Ishikawa (cell line): ENCODE data around the gene PTPRD.

Experiments used
- CEBPB ChIP-seq: IDR thresholded peaks from 2 replicates; pipeline ENCODE4 v1.6.1; 2012
- CREB1 ChIP-seq: IDR thresholded peaks from 2 replicates; pipeline ENCODE4 v1.6.1; 2012; ENCODE audit warnings: low read depth
- EGR1 ChIP-seq: IDR thresholded peaks from 2 replicates; pipeline ENCODE4 v1.6.1; 2012
- EP300 ChIP-seq: IDR thresholded peaks from 2 replicates; pipeline ENCODE4 v1.6.1; 2012; ENCODE audit warnings: borderline replicate concordance
- FOXM1 ChIP-seq: IDR thresholded peaks from 2 replicates; pipeline ENCODE4 v1.6.1; 2012; ENCODE audit warnings: low read depth, borderline replicate concordance
- NFIC ChIP-seq: IDR thresholded peaks from 2 replicates; pipeline ENCODE4 v1.6.1; 2012
- RAD21 ChIP-seq: IDR thresholded peaks from 2 replicates; pipeline ENCODE4 v1.6.1; 2012; ENCODE audit warnings: low read depth
- TAF1 ChIP-seq: IDR thresholded peaks from 2 replicates; pipeline ENCODE4 v1.6.1; 2012; ENCODE audit warnings: low read depth, mild to moderate bottlenecking
- TCF12 ChIP-seq: IDR thresholded peaks from 2 replicates; pipeline ENCODE4 v1.6.1; 2012; ENCODE audit warnings: low read depth
- TEAD4 ChIP-seq: IDR thresholded peaks from 2 replicates; pipeline ENCODE4 v1.6.1; 2012
- YY1 ChIP-seq: IDR thresholded peaks from 2 replicates; pipeline ENCODE4 v1.6.1; 2012; ENCODE audit warnings: low read depth
- ZBTB7A ChIP-seq: IDR thresholded peaks from 2 replicates; pipeline ENCODE4 v1.6.1; 2012; ENCODE audit warnings: low read depth
- TF ChIP-seq, protein P1 (sequence below): IDR thresholded peaks from 2 replicates; pipeline ENCODE4 v1.6.1; 2012
- TF ChIP-seq, protein P2 (sequence below): IDR thresholded peaks from 2 replicates; pipeline ENCODE4 v1.6.1; 2012
- TF ChIP-seq, protein P3 (sequence below): IDR thresholded peaks from 2 replicates; pipeline ENCODE4 v1.6.1; 2012; ENCODE audit warnings: low read depth, mild to moderate bottlenecking

PTPRD gene

DNA sequence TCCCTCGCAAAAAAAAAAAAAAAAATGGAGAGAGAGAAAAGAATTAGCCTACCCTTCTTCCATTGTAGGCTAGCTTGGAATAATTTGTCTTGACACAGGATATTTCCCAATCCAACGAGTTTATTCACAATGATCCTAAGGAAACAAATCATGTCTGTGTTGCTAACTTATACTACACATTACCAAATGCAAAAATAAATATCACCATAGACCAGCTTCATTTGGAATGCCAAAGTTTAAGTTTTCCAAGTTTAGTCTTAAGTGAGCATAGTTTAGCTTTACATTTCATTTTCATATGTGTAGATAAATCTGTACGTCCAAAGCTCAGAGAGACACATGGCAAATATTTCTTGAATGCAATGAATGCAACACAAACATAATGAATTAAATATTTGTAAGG lies 1707.1 kb downstream of the PTPRD start:
- TF ChIP-seq ZBTB7A, result no peak
- TF ChIP-seq, protein P1, sequence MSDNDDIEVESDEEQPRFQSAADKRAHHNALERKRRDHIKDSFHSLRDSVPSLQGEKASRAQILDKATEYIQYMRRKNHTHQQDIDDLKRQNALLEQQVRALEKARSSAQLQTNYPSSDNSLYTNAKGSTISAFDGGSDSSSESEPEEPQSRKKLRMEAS, result no peak
- TF ChIP-seq FOXM1, result no peak
- no peak for TF ChIP-seq YY1
- TF ChIP-seq, protein P2, sequence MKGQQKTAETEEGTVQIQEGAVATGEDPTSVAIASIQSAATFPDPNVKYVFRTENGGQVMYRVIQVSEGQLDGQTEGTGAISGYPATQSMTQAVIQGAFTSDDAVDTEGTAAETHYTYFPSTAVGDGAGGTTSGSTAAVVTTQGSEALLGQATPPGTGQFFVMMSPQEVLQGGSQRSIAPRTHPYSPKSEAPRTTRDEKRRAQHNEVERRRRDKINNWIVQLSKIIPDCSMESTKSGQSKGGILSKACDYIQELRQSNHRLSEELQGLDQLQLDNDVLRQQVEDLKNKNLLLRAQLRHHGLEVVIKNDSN, result no peak
- no peak for TF ChIP-seq CREB1
- TF ChIP-seq EGR1, result no peak
- no peak for TF ChIP-seq NFIC
- TF ChIP-seq EP300, result no peak
- no peak for TF ChIP-seq TCF12
- no peak for TF ChIP-seq TEAD4
- TF ChIP-seq, protein P3, sequence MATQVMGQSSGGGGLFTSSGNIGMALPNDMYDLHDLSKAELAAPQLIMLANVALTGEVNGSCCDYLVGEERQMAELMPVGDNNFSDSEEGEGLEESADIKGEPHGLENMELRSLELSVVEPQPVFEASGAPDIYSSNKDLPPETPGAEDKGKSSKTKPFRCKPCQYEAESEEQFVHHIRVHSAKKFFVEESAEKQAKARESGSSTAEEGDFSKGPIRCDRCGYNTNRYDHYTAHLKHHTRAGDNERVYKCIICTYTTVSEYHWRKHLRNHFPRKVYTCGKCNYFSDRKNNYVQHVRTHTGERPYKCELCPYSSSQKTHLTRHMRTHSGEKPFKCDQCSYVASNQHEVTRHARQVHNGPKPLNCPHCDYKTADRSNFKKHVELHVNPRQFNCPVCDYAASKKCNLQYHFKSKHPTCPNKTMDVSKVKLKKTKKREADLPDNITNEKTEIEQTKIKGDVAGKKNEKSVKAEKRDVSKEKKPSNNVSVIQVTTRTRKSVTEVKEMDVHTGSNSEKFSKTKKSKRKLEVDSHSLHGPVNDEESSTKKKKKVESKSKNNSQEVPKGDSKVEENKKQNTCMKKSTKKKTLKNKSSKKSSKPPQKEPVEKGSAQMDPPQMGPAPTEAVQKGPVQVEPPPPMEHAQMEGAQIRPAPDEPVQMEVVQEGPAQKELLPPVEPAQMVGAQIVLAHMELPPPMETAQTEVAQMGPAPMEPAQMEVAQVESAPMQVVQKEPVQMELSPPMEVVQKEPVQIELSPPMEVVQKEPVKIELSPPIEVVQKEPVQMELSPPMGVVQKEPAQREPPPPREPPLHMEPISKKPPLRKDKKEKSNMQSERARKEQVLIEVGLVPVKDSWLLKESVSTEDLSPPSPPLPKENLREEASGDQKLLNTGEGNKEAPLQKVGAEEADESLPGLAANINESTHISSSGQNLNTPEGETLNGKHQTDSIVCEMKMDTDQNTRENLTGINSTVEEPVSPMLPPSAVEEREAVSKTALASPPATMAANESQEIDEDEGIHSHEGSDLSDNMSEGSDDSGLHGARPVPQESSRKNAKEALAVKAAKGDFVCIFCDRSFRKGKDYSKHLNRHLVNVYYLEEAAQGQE, result no peak
- TF ChIP-seq RAD21, result no peak
- TF ChIP-seq CEBPB, result no peak
- no peak for TF ChIP-seq TAF1

DNA sequence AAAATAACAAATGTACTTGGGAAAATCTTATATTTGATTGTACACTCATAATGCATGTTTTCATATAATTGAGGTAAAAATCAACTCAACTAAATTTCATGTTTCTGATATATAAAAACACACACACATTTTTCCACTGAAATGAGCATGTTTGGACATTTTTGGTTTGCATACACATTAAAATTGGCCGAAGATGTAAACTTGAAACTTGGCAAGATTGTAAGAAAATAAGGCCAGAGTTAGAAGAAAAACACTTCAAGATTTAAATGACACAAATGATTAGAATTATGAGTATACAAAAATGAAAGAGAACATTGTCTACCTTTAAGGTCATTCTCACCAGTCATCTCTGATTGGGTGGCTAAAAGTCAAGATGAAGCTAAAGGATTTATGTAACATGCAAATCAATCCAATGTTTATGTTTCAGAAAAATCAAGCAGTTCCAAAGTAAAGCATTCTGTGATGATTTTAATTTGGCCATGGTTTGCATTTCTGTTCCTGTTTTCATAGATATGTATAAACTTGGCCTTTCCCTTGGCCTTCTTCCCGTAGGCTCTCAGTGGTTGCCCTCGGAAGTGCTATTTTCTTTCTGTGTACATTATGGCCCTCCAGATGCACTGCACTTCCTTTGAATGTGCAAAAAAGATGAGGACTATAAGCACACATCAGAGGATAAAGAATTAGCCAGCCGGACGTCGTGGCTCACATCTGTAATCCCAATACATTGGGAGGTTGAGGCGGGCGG lies 1707.9 kb downstream of the PTPRD start:
- TF ChIP-seq TCF12, result no peak
- TF ChIP-seq RAD21, result no peak
- TF ChIP-seq EGR1, result no peak
- no peak for TF ChIP-seq CREB1
- no peak for TF ChIP-seq YY1
- TF ChIP-seq, protein P1, result no peak
- no peak for TF ChIP-seq EP300
- no peak for TF ChIP-seq CEBPB
- TF ChIP-seq NFIC, result no peak
- TF ChIP-seq ZBTB7A, result no peak
- TF ChIP-seq TAF1, result no peak
- TF ChIP-seq, protein P3, result no peak
- TF ChIP-seq TEAD4, result no peak

DNA sequence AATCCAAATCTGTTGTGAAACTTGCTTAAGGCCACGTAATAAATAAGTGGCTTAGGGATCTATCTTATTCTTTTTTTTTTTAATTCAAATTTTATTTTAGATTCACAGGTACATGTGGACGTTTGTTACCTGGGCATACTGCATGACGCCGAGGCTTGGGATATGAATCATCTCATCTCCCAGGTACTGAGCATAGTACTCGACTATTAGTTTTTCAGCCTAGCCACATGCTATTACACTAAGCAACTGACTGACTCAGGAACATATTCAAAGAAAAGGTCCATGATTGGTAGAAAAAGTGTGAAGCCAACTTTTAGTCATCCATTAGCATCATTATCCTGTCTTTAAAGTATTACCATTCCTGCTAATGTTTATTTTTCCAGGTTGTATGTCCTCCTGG lies 1709.7 kb downstream of the PTPRD start:
- TF ChIP-seq, protein P2, result no peak
- no peak for TF ChIP-seq CEBPB
- TF ChIP-seq EGR1, result no peak
- TF ChIP-seq TAF1, result no peak
- no peak for TF ChIP-seq ZBTB7A
- no peak for TF ChIP-seq YY1
- TF ChIP-seq TEAD4, result no peak
- no peak for TF ChIP-seq EP300
- TF ChIP-seq, protein P1, result no peak
- TF ChIP-seq, protein P3, result no peak
- TF ChIP-seq TCF12, result no peak
- no peak for TF ChIP-seq RAD21
- TF ChIP-seq NFIC, result no peak
- TF ChIP-seq FOXM1, result no peak
- no peak for TF ChIP-seq CREB1

DNA sequence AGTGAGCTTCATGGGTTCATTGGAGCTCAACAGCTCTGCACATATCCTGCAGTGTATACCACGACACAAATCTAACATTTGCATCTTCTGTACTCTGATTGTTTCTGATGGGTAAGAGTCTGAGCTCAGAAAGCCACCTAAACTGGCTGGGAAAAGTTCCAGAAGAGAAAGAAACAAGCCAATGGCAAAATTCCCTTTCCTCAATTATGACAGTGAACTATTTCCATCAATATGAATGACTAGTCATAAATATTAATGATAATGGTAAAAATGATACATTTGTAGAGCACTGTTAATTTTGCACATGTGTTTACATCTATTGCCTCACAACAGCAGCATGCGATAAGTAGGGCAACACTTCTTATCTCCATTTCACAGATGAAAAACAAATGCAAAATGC lies 1711.7 kb downstream of the PTPRD start:
- TF ChIP-seq ZBTB7A (no peak), TCF12 (no peak), CEBPB (no peak), TEAD4 (no peak), YY1 (no peak), FOXM1 (no peak), CREB1 (no peak), EP300 (no peak), RAD21 (no peak), NFIC (no peak), TAF1 (no peak), EGR1 (no peak)
- TF ChIP-seq, protein P1, result no peak
- TF ChIP-seq, protein P2, result no peak
- TF ChIP-seq, protein P3, result no peak
